ENCODE measurements around the gene OR52D1. TPM values are rescaled to one million over a fixed set of nuclear protein-coding genes. Genes with fewer than 3 reads are reported as not detected.

OR52D1 gene
- total RNA-seq (2014; rRNA removed; shearing (Covaris generic)) = not detected in 2 replicates

- no peak for DNase-seq (ENCODE audit: low read depth)
Observed at GRCh38 chr11:5488385-5488784, at the start of gene OR52D1. TSS of gene OR52D1 (plus strand) at chr11:5488685. CDS start at chr11:5488707, 22 bp downstream.

- DNase-seq (ENCODE audit: low read depth) = no peak
Observed at GRCh38 chr11:5441414-5441813, 47.1 kb upstream of the OR52D1 start, which contains the start of gene OR51I1. TSS of gene OR51I1 (minus strand) at chr11:5441514. CDS start at chr11:5441514, 0 bp downstream.

- DNase-seq (ENCODE audit: low read depth) = no peak
Observed at GRCh38 chr11:5443835-5444393, 44.6 kb upstream of the OR52D1 start.

- DNase-seq (ENCODE audit: low read depth) = no peak
Observed at GRCh38 chr11:5449023-5449422, 39.5 kb upstream of the OR52D1 start, which contains the start of gene OR51I2. TSS of gene OR51I2 (plus strand) at chr11:5449323. CDS start at chr11:5453489, 4,166 bp downstream.

GRCh38 chr11:5449432-5449831 lies 39.1 kb upstream of the OR52D1 start:
- DNase-seq (ENCODE audit: low read depth) = no peak

GRCh38 chr11:5460983-5461621 lies 27.4 kb upstream of the OR52D1 start:
- no peak for DNase-seq (ENCODE audit: low read depth)

- DNase-seq (ENCODE audit: low read depth) = no peak
Observed at GRCh38 chr11:5467527-5467926, 21.0 kb upstream of the OR52D1 start.

- no peak for DNase-seq (ENCODE audit: low read depth)
Observed at GRCh38 chr11:5473921-5474320, 14.6 kb upstream of the OR52D1 start.

GRCh38 chr11:5476186-5476819 lies 12.2 kb upstream of the OR52D1 start:
- DNase-seq (ENCODE audit: low read depth) = peak; percentile 45

GRCh38 chr11:5486003-5486402 lies 2.5 kb upstream of the OR52D1 start:
- DNase-seq (ENCODE audit: low read depth) = no peak

- no peak for DNase-seq (ENCODE audit: low read depth)
Observed at GRCh38 chr11:5486421-5486820, 2.1 kb upstream of the OR52D1 start.

- DNase-seq (ENCODE audit: low read depth) = no peak
Observed at GRCh38 chr11:5488798-5489399, 414 bp downstream of the OR52D1 start.

GRCh38 chr11:5489576-5490357 lies 1.3 kb downstream of the OR52D1 start:
- no peak for DNase-seq (ENCODE audit: low read depth)

- no peak for DNase-seq (ENCODE audit: low read depth)
Observed at GRCh38 chr11:5499671-5500070, 11.2 kb downstream of the OR52D1 start.

- DNase-seq (ENCODE audit: low read depth) = no peak
Observed at GRCh38 chr11:5500393-5500801, 11.9 kb downstream of the OR52D1 start.

- DNase-seq (ENCODE audit: low read depth) = no peak
Observed at GRCh38 chr11:5504403-5504921, 16.0 kb downstream of the OR52D1 start.

- DNase-seq (ENCODE audit: low read depth) = peak; percentile 15
Observed at GRCh38 chr11:5505363-5506048, 17.0 kb downstream of the OR52D1 start.

- DNase-seq (ENCODE audit: low read depth) = no peak
Observed at GRCh38 chr11:5507177-5507932, 18.9 kb downstream of the OR52D1 start.

GRCh38 chr11:5507933-5508305 lies 19.4 kb downstream of the OR52D1 start:
- DNase-seq (ENCODE audit: low read depth) = peak; percentile 3

- no peak for DNase-seq (ENCODE audit: low read depth)
Observed at GRCh38 chr11:5508605-5509004, 20.1 kb downstream of the OR52D1 start.

Measured in RPMI7951 (cell line).